GOT3 (cell line): ENCODE results near the gene DPEP3.
"Not testable (repeated sequence)": the region's sequence is repeated elsewhere in the genome, so short reads cannot be mapped to it uniquely, and the experiment has no call there.

Experiments
- DNase-seq: peaks from one replicate; lab custom pipeline; 2025; ENCODE audit warnings: mixed read lengths; lab: John Stamatoyannopoulos, UW

Gene DPEP3

GRCh38 chr16:67993207-67994039, 13.1 kb upstream of the DPEP3 start:
- DNase-seq, result peak; percentile 40

GRCh38 chr16:67992661-67993206, 12.4 kb upstream of the DPEP3 start:
- DNase-seq, result no peak

GRCh38 chr16:67990018-67990386, 9.7 kb upstream of the DPEP3 start:
- no peak for DNase-seq

GRCh38 chr16:67989322-67990017, 9.2 kb upstream of the DPEP3 start:
- DNase-seq, result no peak

GRCh38 chr16:67988675-67989074, 8.4 kb upstream of the DPEP3 start:
- no peak for DNase-seq

DNA sequence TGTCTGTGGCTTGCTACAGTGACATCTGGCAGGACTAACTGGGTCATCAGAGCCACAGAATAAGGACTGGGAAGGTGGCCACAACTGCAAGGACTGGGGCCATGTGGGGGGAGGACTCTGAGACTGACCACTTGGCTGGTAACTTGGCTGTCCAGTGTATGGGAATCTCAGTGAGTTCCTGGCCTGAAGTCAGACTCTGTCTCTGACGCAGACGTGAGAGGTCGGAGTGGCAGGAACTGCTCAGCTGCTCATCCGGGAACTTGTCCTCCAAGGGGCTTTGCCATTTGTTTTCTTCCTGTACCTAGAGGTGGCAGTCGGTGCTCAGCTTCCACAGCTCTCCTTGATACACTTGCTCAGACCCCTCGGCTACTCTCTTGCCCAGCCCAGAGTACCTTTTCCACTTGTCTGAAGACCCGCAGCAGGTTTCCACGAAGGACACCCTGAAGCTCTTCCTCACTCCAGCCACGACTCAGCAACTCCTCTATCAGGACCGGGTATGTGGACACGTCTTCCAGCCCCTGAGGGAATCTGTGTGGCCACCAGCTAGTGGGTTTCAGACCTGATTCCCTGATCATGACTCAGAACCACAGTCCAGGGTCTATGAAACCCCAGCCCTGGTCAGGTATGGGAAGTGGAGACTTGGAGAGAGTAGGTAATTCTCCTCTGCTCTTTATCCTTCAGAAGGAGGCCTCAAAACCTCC, 7.3 kb upstream of the DPEP3 start:
- no peak for DNase-seq

DNA sequence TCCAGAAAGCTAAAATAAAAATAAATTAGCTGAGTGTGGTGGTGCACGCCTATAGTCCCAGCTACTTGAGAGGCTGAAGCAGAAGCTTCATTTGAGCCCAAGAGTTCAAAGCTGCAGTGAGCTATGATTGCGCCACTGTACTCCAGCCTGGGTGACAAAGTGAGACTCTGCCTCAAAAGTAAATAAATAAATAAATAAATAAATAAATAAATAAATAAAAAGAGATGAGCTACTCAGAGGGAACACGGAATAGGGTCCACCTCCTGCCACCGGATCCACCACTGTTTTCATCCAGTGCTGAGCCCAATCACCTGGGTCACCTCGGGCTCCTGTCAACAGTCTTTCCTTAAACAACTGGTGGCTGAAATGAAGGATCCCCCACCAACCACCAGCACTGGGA, 6.7 kb upstream of the DPEP3 start:
- DNase-seq, result no peak

DNA sequence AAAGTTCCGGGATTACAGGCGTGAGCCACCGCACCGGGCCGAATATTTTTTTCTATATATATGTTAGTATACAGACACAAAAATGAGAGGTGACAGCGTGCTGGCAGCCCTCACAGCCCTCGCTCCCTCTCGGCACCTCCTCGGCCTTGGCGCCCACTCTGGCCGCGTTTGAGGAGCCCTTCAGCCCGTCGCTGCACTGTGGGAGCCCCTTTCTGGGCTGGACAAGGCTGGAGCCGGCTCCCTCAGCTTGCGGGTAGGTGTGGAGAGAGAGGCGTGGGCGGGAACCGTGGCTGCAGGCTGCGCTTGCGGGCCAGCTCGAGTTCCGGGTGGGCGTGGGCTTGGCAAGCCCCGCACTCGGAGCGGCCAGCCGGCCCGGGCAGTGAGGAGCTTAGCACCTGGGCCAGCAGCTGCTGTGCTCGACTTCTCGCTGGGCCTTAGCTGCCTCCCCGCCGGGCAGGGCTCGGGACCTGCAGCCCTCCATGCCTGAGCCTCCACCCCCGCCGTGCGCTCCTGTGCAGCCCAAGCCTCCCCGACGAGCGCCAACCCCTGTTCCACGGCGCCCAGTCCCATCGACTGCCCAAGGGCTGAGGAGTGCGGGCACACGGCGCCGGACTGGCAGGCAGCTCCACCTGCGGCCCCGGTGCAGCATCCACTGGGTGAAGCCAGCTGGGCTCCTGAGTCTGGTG, 1.9 kb upstream of the DPEP3 start:
- DNase-seq, result no peak

DNA sequence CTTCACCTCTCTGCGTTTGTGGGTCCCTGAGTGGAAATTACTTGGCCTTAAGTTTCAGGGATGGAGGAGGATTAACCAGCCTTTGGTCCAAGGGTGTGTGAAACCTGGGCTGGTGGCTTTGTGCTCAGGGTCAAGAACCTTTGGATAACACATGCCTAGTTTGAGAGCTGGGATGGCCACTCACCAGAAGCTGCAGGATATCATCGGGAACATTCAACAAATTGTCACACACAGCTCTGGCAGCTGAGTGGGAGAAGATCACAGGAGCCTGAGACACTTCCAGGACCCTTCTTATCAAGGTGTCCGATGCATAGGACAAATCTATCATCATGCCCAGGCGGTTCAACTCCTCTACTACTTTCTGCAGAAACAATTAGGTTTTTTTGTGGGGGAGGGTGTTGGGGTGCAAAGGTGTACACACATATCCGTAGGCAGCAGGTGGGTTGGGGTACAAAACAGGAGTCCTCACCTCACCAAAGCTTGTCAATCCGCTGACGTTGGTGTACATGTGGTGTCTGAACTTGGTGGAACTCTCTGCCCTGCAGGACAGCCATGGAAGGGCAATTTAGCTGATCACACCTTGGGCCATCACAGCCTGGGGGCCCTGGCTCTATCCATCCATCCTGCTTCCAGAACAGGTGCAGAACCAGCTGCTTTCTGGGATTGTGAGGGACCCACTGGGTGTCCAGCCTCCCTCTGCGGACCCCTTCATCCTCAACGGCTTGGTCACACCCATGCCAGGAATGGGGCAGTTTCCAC, 2.7 kb downstream of the DPEP3 start:
- no peak for DNase-seq

- DNase-seq, result no peak
Observed at GRCh38 chr16:67977005-67977404, 3.3 kb downstream of the DPEP3 start.

DNA sequence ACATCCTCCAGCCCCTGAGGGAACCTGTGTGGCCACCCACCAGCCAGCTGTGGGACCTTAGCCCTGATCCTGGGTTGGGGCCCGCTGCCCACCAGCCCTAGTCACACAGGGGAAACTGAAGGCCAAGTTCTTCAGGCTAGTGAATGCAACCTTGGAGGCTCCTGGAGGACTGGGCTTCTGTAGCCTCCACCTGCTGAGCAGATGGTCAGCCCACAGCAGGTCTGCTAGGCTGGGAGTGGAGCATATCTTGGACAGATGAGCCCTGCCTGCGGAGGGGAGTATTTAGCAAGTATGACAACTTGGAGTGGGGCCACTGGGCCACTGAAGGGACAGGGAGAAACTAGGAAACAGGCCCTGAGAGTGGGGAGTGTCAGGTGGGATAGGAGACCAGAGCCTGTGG, 4.1 kb downstream of the DPEP3 start:
- DNase-seq, result no peak

DNA sequence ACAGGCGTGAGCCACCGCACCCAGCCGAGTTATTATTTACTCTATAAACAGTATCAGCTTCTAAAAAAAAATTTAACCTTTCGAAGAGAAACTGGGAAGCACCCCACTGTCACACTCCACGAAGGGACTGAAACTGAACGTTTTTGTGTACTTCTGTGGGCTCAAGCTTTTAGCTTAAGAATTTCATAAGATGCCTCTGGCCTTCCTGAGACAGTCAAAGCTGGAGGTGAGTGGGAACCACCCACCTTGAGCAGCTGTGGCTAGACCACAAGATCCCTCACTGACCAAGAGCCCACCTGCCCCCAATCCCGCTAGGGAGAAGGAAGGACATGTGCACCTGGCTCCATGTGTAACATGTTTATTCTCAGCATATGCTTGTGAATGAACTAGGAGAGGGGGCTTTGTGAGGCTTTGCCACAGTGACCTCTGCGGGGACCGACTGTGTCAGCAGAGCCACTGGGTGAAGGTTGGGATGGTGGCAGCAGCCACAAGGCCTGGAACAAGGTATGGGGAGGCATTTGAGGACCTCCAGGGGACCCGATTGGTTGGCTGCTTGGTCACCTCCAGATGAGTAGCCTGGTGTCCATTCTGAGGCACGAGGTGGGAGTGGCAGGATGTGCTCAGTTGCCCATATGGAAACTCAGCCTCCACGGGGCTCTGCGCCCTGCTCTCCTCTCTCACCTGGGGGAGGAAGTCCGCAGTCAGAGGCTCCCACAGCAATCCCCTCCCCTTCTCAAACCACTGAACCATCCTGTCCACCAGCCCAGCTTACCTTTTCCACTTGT, 4.8 kb downstream of the DPEP3 start:
- DNase-seq, result no peak

DNA sequence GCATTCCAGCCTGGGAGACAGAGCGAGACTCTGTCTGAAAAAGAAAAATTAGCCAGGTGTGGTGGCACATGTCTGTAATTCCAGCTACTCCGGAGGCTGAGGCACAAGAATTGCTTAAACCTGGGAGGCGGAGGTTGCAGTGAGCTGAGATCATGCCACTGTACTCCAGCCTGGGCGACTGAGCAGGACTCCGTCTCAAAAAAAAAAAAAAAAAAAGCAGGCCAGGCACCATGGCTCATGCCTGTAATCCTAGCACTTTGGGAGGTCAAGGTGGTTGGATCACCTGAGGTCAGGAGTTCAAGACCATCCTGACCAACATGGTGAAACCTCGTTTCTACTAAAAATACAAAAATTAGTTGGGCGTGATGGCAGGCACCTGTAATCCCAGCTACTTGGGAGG, 8.0 kb downstream of the DPEP3 start:
- DNase-seq, result not testable (repeated sequence)

- DNase-seq, result no peak
Observed at GRCh38 chr16:67971111-67971510, 9.2 kb downstream of the DPEP3 start.

DNA sequence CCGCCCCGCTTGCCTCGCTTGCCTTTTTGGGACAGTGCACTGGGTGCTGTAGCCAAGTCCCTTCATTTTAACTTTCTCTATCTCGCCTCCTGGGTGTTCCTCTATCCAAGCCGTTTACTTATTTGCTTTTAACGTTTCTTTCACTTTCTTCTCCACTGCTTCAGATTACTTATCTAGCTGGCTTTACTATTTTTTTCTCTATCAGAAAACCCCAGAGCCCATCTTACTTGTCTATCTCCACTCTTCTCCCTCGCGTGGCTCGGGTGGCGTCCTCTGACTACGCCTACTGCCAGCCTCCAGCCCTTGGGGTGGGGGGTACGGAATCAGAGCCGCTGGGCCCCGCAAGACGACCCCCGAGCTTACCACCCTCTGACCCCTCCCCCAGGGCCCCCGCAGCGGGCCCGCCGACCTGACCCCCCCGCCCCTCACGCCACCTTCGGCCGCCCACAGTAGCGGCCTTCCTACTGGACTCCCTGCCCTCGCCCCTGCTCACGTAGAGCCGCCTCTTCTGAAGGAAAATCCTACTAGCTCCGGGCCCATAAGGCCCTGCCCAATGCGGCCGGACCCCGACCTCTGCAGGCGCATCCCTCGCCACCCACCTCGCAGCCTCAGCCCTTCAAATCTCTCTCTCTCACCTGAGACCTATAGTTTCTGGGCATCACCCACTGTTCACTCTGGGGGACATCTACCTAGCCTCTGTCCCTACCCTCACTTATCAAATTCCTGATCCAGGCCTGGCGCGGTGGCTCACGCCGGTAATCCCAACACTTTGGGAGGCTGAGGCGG, 10.9 kb downstream of the DPEP3 start:
- no peak for DNase-seq

- peak; percentile 37 for DNase-seq
Observed at GRCh38 chr16:67968400-67969253, 11.7 kb downstream of the DPEP3 start, which contains the start of gene SLC12A4. Gene SLC12A4, minus strand, starts transcription at chr16:67968637. Its CDS starts 84 bp downstream, at chr16:67968553.

- DNase-seq, result no peak
Observed at GRCh38 chr16:67967958-67968399, 12.3 kb downstream of the DPEP3 start.

DNA sequence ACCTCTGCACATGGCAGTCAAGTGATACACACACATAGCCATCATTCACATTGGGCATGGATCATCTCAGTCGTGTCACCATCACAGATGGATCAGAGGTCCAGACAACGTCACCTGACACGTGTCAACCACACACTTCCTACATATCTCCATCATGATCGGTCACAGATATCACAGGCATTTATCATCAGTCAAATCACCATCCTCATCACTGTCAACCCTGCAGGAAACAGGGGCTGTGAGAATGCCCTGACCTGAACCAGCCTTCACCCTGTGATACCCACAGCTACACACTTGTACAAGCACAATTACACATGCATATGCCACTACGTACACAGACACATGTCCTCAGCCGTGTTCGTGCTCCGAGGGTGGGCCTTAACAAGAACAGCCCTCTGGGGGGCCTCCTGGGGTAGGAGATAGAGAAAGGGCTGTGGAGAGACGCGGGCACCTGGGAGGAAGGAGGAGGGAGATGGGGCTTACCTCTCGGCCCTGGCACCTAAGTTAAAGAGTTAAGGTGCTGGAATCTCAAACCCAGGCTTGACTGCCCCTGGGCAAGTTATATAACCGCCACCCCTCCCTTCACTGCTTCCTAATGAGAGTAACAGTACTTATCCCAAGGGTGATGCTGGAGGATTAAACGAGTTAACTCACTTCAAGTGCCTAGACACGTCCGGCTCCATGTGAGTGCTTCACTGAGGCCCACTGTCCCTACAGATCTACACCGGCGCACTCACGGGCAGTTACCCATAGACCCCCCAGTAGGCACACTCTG, 12.9 kb downstream of the DPEP3 start:
- DNase-seq, result no peak
